ENCODE results near the gene SOCS1. TPM values are rescaled to one million over a fixed set of nuclear protein-coding genes. Genes with fewer than 3 reads are reported as not detected.

The SOCS1 gene
- total RNA-seq, 1 donor from 2014 or later: 2.7 TPM

DNA sequence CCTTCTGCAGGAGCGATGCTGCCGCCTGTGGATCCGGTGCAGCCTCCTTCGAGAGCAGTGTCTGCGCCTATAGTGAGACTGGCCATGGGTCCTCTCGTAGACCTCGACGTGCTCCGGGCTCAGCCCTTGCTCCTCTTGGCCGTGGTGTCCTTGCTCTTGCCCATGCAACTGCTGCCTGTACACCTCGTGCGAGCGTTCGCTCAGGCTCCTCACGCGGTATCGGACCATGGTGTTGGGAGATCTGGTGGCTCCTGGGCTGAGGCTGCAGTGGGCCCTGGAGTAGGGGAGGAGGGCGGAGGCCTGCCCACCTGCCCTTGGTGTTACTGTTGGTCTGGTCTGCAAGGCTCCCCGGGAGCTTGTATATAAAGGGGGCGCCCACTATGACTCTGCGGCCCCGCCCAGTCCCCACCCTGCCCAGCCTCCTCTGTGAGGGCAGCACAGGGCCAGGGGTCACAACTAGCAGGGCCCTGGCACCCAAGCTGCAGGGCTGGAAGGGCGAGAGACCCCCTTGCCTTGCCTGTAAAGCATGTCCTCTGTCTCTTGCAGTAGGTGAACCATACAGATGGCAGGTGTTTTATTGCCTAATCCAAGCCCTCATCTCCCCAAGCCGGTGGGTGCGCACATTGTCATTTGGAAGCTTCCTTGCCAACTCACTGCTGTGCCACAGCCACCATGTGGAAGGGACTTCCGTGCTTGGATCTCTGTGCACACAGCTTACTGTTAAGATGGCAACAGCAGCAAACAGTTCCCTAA lies 20.3 kb upstream of the SOCS1 start, which contains the start of gene PRM2:
Gene PRM2, minus strand, starts transcription at position 338 of the 753 bp plus-strand sequence. Its CDS starts 110 bp downstream, at position 228.
- Mint-ChIP-seq H3K27ac (ENCODE audit: unreplicated experiment) (no peak within 1 kb of the TSS), H3K36me3 (ENCODE audit: low read depth) (no peaks in the 10 kb centered on the region), H3K4me3 (ENCODE audit: unreplicated experiment) (no peak within 1 kb of the TSS), H3K27me3 (ENCODE audit: low read depth) (peaks cover 10% of the 10 kb centered on the region), H3K4me1 (ENCODE audit: low read depth) (no peaks in the 10 kb centered on the region), H3K9me3 (ENCODE audit: low read depth) (peaks cover 5% of the 10 kb centered on the region)
- TF ChIP-seq CTCF (IDR thresholded peaks at IDR 0.05): no peak
- DNase-seq (ENCODE audit: low spot score): no peak

DNA sequence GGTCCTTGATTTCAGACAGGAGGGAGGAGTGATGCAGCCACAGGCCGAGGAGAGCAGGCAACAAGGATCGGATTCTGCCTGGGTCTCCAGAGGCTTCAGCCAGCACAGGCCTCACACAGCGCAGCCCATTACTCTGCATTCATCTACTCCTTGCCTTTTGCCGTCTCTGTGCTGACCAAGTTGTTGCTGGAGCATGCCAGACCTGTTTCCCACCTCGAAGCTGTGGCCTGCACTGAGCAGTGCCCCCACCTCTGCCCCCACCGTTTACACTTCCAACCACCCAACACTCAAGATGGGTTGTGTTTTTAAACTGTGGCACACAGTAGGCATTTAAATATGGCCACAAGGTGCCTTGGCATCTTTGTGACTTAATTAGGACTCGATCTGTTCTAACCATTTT lies 19.0 kb upstream of the SOCS1 start:
- TF ChIP-seq CTCF (IDR thresholded peaks at IDR 0.05): no peak
- peaks cover 7% of the 10 kb centered on the region for H3K27me3 Mint-ChIP-seq (ENCODE audit: low read depth)
- H3K4me3 Mint-ChIP-seq (ENCODE audit: unreplicated experiment): no peak overlapping the region
- no peak for DNase-seq (ENCODE audit: low spot score)
- H3K36me3 Mint-ChIP-seq (ENCODE audit: low read depth): no peaks in the 10 kb centered on the region
- no peak overlapping the region for H3K27ac Mint-ChIP-seq (ENCODE audit: unreplicated experiment)
- no peaks in the 10 kb centered on the region for H3K4me1 Mint-ChIP-seq (ENCODE audit: low read depth)
- peaks cover 5% of the 10 kb centered on the region for H3K9me3 Mint-ChIP-seq (ENCODE audit: low read depth)

GRCh38 chr16:11273721-11274324 lies 17.8 kb upstream of the SOCS1 start:
- no peak for TF ChIP-seq CTCF (IDR thresholded peaks at IDR 0.05)
- H3K9me3 Mint-ChIP-seq (ENCODE audit: low read depth): peaks cover 5% of the 10 kb centered on the region
- H3K27ac Mint-ChIP-seq (ENCODE audit: unreplicated experiment): no peak overlapping the region
- no peak overlapping the region for H3K4me3 Mint-ChIP-seq (ENCODE audit: unreplicated experiment)
- H3K36me3 Mint-ChIP-seq (ENCODE audit: low read depth): no peaks in the 10 kb centered on the region
- DNase-seq (ENCODE audit: low spot score): no peak
- no peaks in the 10 kb centered on the region for H3K4me1 Mint-ChIP-seq (ENCODE audit: low read depth)
- H3K27me3 Mint-ChIP-seq (ENCODE audit: low read depth): no peaks in the 10 kb centered on the region

DNA sequence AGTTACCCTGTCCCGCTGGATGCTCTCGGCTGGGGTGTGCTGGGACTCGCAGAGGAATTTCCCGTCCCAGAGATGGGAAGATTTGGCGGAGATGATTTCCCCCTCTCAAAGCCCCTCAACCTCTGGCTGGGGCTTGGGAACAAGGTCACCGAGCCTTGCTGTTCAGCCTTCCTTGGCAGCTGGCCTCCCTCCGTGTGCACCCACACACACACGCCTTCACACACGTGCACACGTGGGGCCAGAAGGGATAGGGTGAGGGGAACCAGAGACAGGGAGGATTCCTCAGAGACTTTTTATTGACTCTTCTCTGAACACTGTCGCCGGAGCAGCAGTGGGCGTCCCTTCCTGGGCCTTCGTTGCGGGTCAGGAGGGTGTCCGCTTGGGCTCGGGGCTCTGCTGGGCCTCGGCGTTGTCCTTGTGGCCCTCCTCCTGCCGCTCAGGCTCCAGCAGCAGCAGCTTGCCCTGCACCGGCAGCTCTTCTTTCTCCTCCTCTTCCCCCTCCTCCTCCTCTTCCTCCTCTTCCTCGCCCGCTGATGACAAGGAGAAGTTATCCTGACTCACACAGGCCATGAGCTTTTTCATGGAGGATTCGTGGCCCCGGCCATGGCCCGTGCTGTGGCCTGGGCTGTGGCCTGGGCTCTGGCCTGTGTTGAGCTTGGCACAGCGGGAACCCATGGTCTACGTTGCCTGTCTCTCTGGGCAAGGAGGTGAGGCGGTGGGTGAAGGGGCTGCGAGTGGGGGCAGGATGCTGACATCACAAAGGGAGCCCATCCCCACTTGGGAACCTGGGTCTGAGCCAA lies 17.1 kb upstream of the SOCS1 start, which contains the start of gene PRM3:
Gene PRM3, minus strand, starts transcription at position 709 of the 800 bp plus-strand sequence. Its CDS starts 34 bp downstream, at position 675.
- DNase-seq (ENCODE audit: low spot score): no peak
- no peak for TF ChIP-seq CTCF (IDR thresholded peaks at IDR 0.05)
- Mint-ChIP-seq H3K4me1 (ENCODE audit: low read depth) (no peaks in the 10 kb centered on the region), H3K27me3 (ENCODE audit: low read depth) (no peaks in the 10 kb centered on the region), H3K9me3 (ENCODE audit: low read depth) (peaks cover 5% of the 10 kb centered on the region), H3K36me3 (ENCODE audit: low read depth) (no peaks in the 10 kb centered on the region), H3K4me3 (ENCODE audit: unreplicated experiment) (no peak within 1 kb of the TSS), H3K27ac (ENCODE audit: unreplicated experiment) (no peak within 1 kb of the TSS)

- Mint-ChIP-seq H3K4me3 (ENCODE audit: unreplicated experiment) (no peak overlapping the region), H3K9me3 (ENCODE audit: low read depth) (peaks cover 2% of the 10 kb centered on the region), H3K27me3 (ENCODE audit: low read depth) (no peaks in the 10 kb centered on the region), H3K27ac (ENCODE audit: unreplicated experiment) (no peak overlapping the region), H3K4me1 (ENCODE audit: low read depth) (no peaks in the 10 kb centered on the region), H3K36me3 (ENCODE audit: low read depth) (no peaks in the 10 kb centered on the region)
- no peak for TF ChIP-seq CTCF (IDR thresholded peaks at IDR 0.05)
- DNase-seq (ENCODE audit: low spot score): no peak
These were observed 16.5 kb upstream of the SOCS1 start for GRCh38 chr16:11272484-11272883.

Measured in chondrocyte (in vitro differentiated cells).